K562 (cell line): Measurements from ENCODE around the gene SLC38A8. TPM values are rescaled to one million over a fixed set of nuclear protein-coding genes. Genes with fewer than 3 reads are reported as not detected.
A peak's percentile ranks its signal among the peaks of the same experiment; 100 is the strongest.

ENCODE experiments used
- ATAC-seq: fragments of 200-7000 bp; cut with Tn5 transposase; 3 replicates; pipeline ENCODE4 v1.9.1; 2020; ENCODE audit warnings: moderate library complexity
- BruUV-seq: library from RNA; stranded (reverse); fragments of 400-500 nt; replicated peaks from 2 replicates; lab custom pipeline; 2021; lab: Mats Ljungman, UMichigan
- CTCF ChIA-PET: fragments of 300-600 bp; formaldehyde crosslinking; extraction: SDS; loops from one replicate; lab custom pipeline; 2021; ENCODE audit warnings: low intra/inter-chr PET ratio; lab: Yijun Ruan, JAX
- POLR2A ChIA-PET: fragments of 300-600, 350-650 bp; sonication (Branson Sonifier 250); formaldehyde crosslinking; extraction: SDS; loops from one replicate; lab custom pipeline; 2021; ENCODE audit warnings: antibody characterized with exemption, inconsistent platforms; lab: Yijun Ruan, JAX
- DNase-seq, 4 experiments: peaks; one replicate each; pipeline versions ENCODE4 v3.0.0 to v3.0.0-alpha.2; 2011 to 2018; ENCODE audit warnings: low spot score in 3 of 4, mixed read lengths in 3 of 4; ENCODE audit errors: extremely low read depth in 1 of 4
- FAIRE-seq: peaks from 2 replicates; lab custom pipeline; 2011; peaks lifted over from hg19 to GRCh38; lab: Jason Lieb, UNC
- H2AFZ ChIP-seq: 2 replicates; pipeline ENCODE4 v1.6.0; 2011; ENCODE audit warnings: low read depth, low read length, control low read depth, inconsistent platforms
- H3K27ac ChIP-seq: fragments of 200-600 bp; 3 replicates; pipeline ENCODE4 v1.8.0; 2011; ENCODE audit warnings: low read depth, mild to moderate bottlenecking, control low read depth, inconsistent platforms, low read length, moderate library complexity, mixed read lengths; ENCODE audit errors: extremely low read depth
- H3K27me3 ChIP-seq, 2 experiments: fragments of 300-600 bp in 1 of 2; 2 replicates in 1 of 2; 3 replicates in 1 of 2; pipeline versions ENCODE4 v1.6.0 to v1.8.0; 2011; ENCODE audit warnings: inconsistent platforms in 2 of 2, low read length in 2 of 2, mild to moderate bottlenecking in 1 of 2, mixed read lengths in 1 of 2, moderate library complexity in 1 of 2; ENCODE audit not compliant: control insufficient read depth in 2 of 2, insufficient read depth in 2 of 2
- H3K36me3 ChIP-seq: fragments of 300-600 bp; 3 replicates; pipeline ENCODE4 v1.8.0; 2011; ENCODE audit warnings: mild to moderate bottlenecking, low read length, inconsistent platforms; ENCODE audit not compliant: control insufficient read depth, insufficient read depth
- H3K4me1 ChIP-seq, 2 experiments: fragments of 200-600 bp in 1 of 2; replicated peaks in 1 of 2; 2 replicates in 1 of 2; 3 replicates in 1 of 2; pipeline versions ENCODE4 v1.5.1 to v1.8.0; 2011; ENCODE audit warnings: inconsistent platforms in 2 of 2, low read length in 2 of 2, mild to moderate bottlenecking in 1 of 2, mixed read lengths in 1 of 2, moderate library complexity in 1 of 2; ENCODE audit not compliant: control insufficient read depth in 2 of 2, insufficient read depth in 2 of 2
- H3K4me2 ChIP-seq: 2 replicates; pipeline ENCODE4 v1.6.1; 2011; ENCODE audit warnings: low read length, control low read depth, inconsistent platforms, mixed read lengths; ENCODE audit not compliant: insufficient read depth
- H3K4me3 ChIP-seq: fragments of 200-600 bp; sonication (generic), shearing (Covaris generic); 2 replicates; pipeline ENCODE4 v1.5.1; 2016; ENCODE audit warnings: control low read depth, inconsistent platforms
- H3K79me2 ChIP-seq: fragments of 200-600 bp; 3 replicates; pipeline ENCODE4 v1.8.0; 2011; ENCODE audit warnings: low read length, inconsistent platforms; ENCODE audit not compliant: control insufficient read depth, insufficient read depth
- H3K9ac ChIP-seq, 2 experiments: 2 replicates each; pipeline versions ENCODE4 v1.6.0 to v1.6.1; 2011; ENCODE audit warnings: low read depth in 2 of 2, low read length in 2 of 2, control low read depth in 1 of 2, inconsistent platforms in 1 of 2, mild to moderate bottlenecking in 1 of 2, mixed read lengths in 1 of 2; ENCODE audit not compliant: insufficient read depth in 1 of 2
- H3K9me1 ChIP-seq: one replicate; pipeline ENCODE4 v1.6.0; 2011; ENCODE audit warnings: inconsistent platforms, mild to moderate bottlenecking, low read length, moderate library complexity; ENCODE audit not compliant: control insufficient read depth, insufficient read depth
- H3K9me3 ChIP-seq: replicated peaks from 2 replicates; pipeline ENCODE4 v1.5.1; 2011; ENCODE audit warnings: low read depth, low read length, inconsistent platforms; ENCODE audit not compliant: control insufficient read depth, insufficient read depth
- H4K20me1 ChIP-seq: replicated peaks from 2 replicates; pipeline ENCODE4 v1.6.1; 2011; ENCODE audit warnings: low read length, inconsistent platforms, mixed read lengths; ENCODE audit not compliant: control insufficient read depth, insufficient read depth
- CHD4 ChIP-seq: fragments of 200-600 bp; sonication (generic); IDR thresholded peaks from 3 replicates; pipeline ENCODE4 v1.6.1; 2012; ENCODE audit warnings: low read depth, mild to moderate bottlenecking, mixed read lengths, low read length, inconsistent platforms; ENCODE audit not compliant: insufficient read depth, insufficient replicate concordance, poor library complexity, severe bottlenecking
- EP400 ChIP-seq: fragments of 450-650 bp; IDR thresholded peaks from 2 replicates; pipeline ENCODE4 v1.6.1; 2017; ENCODE audit warnings: antibody characterized with exemption, mild to moderate bottlenecking, moderate library complexity
- ESRRB ChIP-seq: fragments of 250-450 bp; sonication (Bioruptor Pico); IDR thresholded peaks from 2 replicates; pipeline ENCODE4 v1.5.0; 2020; ENCODE audit warnings: mild to moderate bottlenecking, moderate library complexity, borderline replicate concordance
- EZH2 ChIP-seq: IDR thresholded peaks from 2 replicates; pipeline ENCODE4 v1.6.1; 2012; ENCODE audit warnings: low read depth, mild to moderate bottlenecking, inconsistent platforms, low read length, borderline replicate concordance
- HMGN3 ChIP-seq: IDR thresholded peaks from 2 replicates; pipeline ENCODE4 v1.6.1; 2011; ENCODE audit warnings: borderline replicate concordance, low read depth, mild to moderate bottlenecking, mixed read lengths, low read length; ENCODE audit not compliant: insufficient read length; ENCODE audit errors: extremely low read depth
- KAT8 ChIP-seq: fragments of 450-650 bp; IDR thresholded peaks from 2 replicates; pipeline ENCODE4 v1.6.1; 2016; ENCODE audit warnings: low read depth, mild to moderate bottlenecking
- LEF1 ChIP-seq: fragments of 450-650 bp; IDR thresholded peaks from 2 replicates; pipeline ENCODE4 v1.6.1; 2016; ENCODE audit warnings: mild to moderate bottlenecking
- TEAD1 ChIP-seq, 2 experiments: fragments of 450-650 bp in 1 of 2; sonication (generic) in 1 of 2; formaldehyde crosslinking; IDR thresholded peaks; 2 replicates each; pipeline versions ENCODE4 v1.4.0 to v1.8.0; 2020 to 2022; ENCODE audit warnings: mild to moderate bottlenecking in 2 of 2, missing genetic modification reagents in 1 of 2
- ZNF239 ChIP-seq: fragments of 250-450 bp; sonication (Bioruptor Pico); IDR thresholded peaks from 2 replicates; pipeline ENCODE4 v1.4.0; 2020; ENCODE audit warnings: mild to moderate bottlenecking
- ZNF707 ChIP-seq: fragments of 250-450 bp; sonication (Bioruptor Pico); conservative IDR thresholded peaks from 2 replicates; pipeline ENCODE4 v1.8.0; 2022; ENCODE audit warnings: inconsistent platforms, mild to moderate bottlenecking, moderate library complexity
- ZNF77 ChIP-seq: fragments of 250-450 bp; sonication (Bioruptor Pico); IDR thresholded peaks from 2 replicates; pipeline ENCODE4 v1.5.0; 2020
- WGBS: fragments of 100-300 bp; shearing (Covaris generic); methylation state at CpG from one replicate; pipeline ENCODE4 v1.1.6; 2016; ENCODE audit warnings: low coverage, mixed read lengths; ENCODE audit not compliant: insufficient coverage; ENCODE audit errors: missing lambda C conversion rate; 5-methylcytosine and 5-hydroxymethylcytosine counted together
- in situ Hi-C: fragments of 300-500 bp; cut with MboI; formaldehyde crosslinking; loops from 4 replicates; pipeline ENCODE4 v1.15.0; 2018; ENCODE audit warnings: inconsistent platforms, mixed read lengths
- intact Hi-C: fragments of 100-400 bp; cut with micrococcal nuclease; formaldehyde crosslinking; loops from 2 replicates; pipeline ENCODE4 v1.14.2; 2022
- polyA plus RNA-seq, 8 experiments: library from polyadenylated mRNA; depleted of rRNA in 4 of 8; stranded (reverse) in 5 of 8; unstranded in 3 of 8; fragments of >200 nt; fragmentation: Nextera tagmentation in 2 of 8; fragmentation: Illumina TruSeq in 1 of 8; extraction: Ambion mirVana in 2 of 8; extraction: Trizol in 1 of 8; gene quantifications; 2 replicates each; pipeline versions ENCODE4 v1.2.1 to v1.2.3, GENCODE V29; 2011 to 2014; ENCODE audit warnings: inconsistent platforms in 1 of 8, missing spikeins in 1 of 8
- total RNA-seq, 7 experiments: library from RNA; depleted of rRNA in 6 of 7; stranded (reverse); fragments of >200 nt in 6 of 7; fragmentation: Illumina TruSeq in 2 of 7; extraction: Trizol in 2 of 7; gene quantifications; 2 replicates each; pipeline versions ENCODE4 v1.2.1 to v1.2.3, GENCODE V29; 2011 to 2021; ENCODE audit warnings: low replicate concordance in 1 of 7
- TF ChIP-seq, protein P1 (sequence below): fragments of 450-650 bp; IDR thresholded peaks from one replicate; pipeline ENCODE4 v1.6.1; 2018; ENCODE audit warnings: mild to moderate bottlenecking, moderate library complexity; ENCODE audit not compliant: partially characterized antibody
- TF ChIP-seq, protein P2 (sequence below), 3 experiments: fragments of 200-800 bp in 1 of 3; fragments of 250-450 bp in 1 of 3; fragments of 450-650 bp in 1 of 3; sonication (Bioruptor Pico) in 1 of 3; sonication (Bioruptor generic) in 1 of 3; formaldehyde crosslinking in 1 of 3; IDR thresholded peaks; 2 replicates each; pipeline versions ENCODE4 v1.6.1 to v1.8.0; 2016 to 2022; ENCODE audit warnings: mild to moderate bottlenecking in 2 of 3, missing genetic modification characterization in 2 of 3, missing compliant biosample characterization in 1 of 3, moderate library complexity in 1 of 3
- TF ChIP-seq, protein P3 (sequence below): sonication (generic); formaldehyde crosslinking; IDR thresholded peaks from 2 replicates; pipeline ENCODE4 v1.8.0; 2022; ENCODE audit warnings: mild to moderate bottlenecking, missing genetic modification reagents
- TF ChIP-seq, protein P4 (sequence below): fragments of 450-650 bp; formaldehyde crosslinking; IDR thresholded peaks from 2 replicates; pipeline ENCODE4 v1.4.0; 2020; ENCODE audit warnings: mild to moderate bottlenecking, moderate library complexity

The SLC38A8 gene
- total and polyA plus RNA-seq, 9 of the 15 experiments (the other 6 are each of a cell fraction or from before 2014, with no cell fraction given), result 0.28 TPM; not detected in 8

DNA sequence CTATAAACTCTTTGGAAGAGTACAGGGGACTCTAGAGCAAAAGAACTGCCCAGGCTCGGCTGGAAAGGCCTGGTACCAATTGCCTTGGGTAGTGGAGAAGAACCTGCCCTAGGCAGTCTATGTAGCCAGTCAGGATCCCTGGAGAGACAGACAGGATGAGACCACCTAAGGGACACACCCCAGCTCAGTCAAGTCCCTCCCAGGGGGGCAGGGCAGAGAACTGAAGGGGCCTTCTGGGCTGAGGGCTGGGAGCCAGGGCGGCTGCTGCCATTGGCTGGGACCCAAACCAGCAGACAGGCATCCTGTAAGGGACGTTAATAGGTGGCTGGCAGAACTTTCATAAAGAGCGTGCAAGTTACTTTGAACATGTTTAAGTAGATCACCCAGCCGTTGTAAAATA lies 12.8 kb upstream of the SLC38A8 start:
- H3K9me3 ChIP-seq, result no peaks in the 10 kb centered on the region
- POLR2A ChIA-PET, result interaction anchor here (0.6 to 2.1 kb wide), 5 partner anchors 13 to 84 kb away, joined by 3 to 9 read pairs (median 4); partner anchors contain the start of gene SLC38A8
- no peaks in the 10 kb centered on the region for H3K79me2 ChIP-seq
- H3K27ac ChIP-seq, result peak overlapping the region; percentile 66; the same call in 1 of the 3 replicates
- peak overlapping the region in 1 of 2 experiments; percentile 80; a peak in 2 of 4 replicates for H3K9ac ChIP-seq
- CTCF ChIA-PET, result no interaction called here
- H3K4me1 ChIP-seq, result peaks cover 8 to 21% of the 10 kb centered on the region in 2 experiments; a peak in 4 of 5 replicates
- DNase-seq, result peak in 2 of 4 experiments; percentile 36
- no peak for FAIRE-seq
- H3K27me3 ChIP-seq, result no peaks in the 10 kb centered on the region
- no peak overlapping the region for H3K4me3 ChIP-seq
- intact Hi-C loops (no loop called here), in situ Hi-C loops (no loop called here)
- no peak overlapping the region for H2AFZ ChIP-seq
- BruUV-seq, result no TSS peak
- H3K4me2 ChIP-seq, result no peak overlapping the region
- TF ChIP-seq, protein P1, sequence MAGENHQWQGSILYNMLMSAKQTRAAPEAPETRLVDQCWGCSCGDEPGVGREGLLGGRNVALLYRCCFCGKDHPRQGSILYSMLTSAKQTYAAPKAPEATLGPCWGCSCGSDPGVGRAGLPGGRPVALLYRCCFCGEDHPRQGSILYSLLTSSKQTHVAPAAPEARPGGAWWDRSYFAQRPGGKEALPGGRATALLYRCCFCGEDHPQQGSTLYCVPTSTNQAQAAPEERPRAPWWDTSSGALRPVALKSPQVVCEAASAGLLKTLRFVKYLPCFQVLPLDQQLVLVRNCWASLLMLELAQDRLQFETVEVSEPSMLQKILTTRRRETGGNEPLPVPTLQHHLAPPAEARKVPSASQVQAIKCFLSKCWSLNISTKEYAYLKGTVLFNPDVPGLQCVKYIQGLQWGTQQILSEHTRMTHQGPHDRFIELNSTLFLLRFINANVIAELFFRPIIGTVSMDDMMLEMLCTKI, result no peak
- TF ChIP-seq ZNF239 (CRISPR knock-in tag), result no peak
- TF ChIP-seq EZH2, result no peak
- no peak for TF ChIP-seq EP400
- TF ChIP-seq, protein P2, sequence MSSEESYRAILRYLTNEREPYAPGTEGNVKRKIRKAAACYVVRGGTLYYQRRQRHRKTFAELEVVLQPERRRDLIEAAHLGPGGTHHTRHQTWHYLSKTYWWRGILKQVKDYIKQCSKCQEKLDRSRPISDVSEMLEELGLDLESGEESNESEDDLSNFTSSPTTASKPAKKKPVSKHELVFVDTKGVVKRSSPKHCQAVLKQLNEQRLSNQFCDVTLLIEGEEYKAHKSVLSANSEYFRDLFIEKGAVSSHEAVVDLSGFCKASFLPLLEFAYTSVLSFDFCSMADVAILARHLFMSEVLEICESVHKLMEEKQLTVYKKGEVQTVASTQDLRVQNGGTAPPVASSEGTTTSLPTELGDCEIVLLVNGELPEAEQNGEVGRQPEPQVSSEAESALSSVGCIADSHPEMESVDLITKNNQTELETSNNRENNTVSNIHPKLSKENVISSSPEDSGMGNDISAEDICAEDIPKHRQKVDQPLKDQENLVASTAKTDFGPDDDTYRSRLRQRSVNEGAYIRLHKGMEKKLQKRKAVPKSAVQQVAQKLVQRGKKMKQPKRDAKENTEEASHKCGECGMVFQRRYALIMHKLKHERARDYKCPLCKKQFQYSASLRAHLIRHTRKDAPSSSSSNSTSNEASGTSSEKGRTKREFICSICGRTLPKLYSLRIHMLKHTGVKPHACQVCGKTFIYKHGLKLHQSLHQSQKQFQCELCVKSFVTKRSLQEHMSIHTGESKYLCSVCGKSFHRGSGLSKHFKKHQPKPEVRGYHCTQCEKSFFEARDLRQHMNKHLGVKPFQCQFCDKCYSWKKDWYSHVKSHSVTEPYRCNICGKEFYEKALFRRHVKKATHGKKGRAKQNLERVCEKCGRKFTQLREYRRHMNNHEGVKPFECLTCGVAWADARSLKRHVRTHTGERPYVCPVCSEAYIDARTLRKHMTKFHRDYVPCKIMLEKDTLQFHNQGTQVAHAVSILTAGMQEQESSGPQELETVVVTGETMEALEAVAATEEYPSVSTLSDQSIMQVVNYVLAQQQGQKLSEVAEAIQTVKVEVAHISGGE (CRISPR knock-in tag; IDR thresholded peaks at IDR 0.05), result no peak
- no peak for TF ChIP-seq KAT8
- no peak for TF ChIP-seq TEAD1 (CRISPR knock-in tag; IDR thresholded peaks at IDR 0.05)
- TF ChIP-seq LEF1, result no peak
- TF ChIP-seq ZNF707 (CRISPR knock-in tag), result no peak
- TF ChIP-seq, protein P3, sequence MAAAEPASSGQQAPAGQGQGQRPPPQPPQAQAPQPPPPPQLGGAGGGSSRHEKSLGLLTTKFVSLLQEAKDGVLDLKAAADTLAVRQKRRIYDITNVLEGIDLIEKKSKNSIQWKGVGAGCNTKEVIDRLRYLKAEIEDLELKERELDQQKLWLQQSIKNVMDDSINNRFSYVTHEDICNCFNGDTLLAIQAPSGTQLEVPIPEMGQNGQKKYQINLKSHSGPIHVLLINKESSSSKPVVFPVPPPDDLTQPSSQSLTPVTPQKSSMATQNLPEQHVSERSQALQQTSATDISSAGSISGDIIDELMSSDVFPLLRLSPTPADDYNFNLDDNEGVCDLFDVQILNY (CRISPR knock-in tag), result no peak
- TF ChIP-seq, protein P4, sequence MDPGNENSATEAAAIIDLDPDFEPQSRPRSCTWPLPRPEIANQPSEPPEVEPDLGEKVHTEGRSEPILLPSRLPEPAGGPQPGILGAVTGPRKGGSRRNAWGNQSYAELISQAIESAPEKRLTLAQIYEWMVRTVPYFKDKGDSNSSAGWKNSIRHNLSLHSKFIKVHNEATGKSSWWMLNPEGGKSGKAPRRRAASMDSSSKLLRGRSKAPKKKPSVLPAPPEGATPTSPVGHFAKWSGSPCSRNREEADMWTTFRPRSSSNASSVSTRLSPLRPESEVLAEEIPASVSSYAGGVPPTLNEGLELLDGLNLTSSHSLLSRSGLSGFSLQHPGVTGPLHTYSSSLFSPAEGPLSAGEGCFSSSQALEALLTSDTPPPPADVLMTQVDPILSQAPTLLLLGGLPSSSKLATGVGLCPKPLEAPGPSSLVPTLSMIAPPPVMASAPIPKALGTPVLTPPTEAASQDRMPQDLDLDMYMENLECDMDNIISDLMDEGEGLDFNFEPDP (CRISPR knock-in tag), result no peak
- TF ChIP-seq ESRRB (CRISPR knock-in tag), result no peak
- TF ChIP-seq CHD4, result no peak
- TF ChIP-seq HMGN3, result no peak
- no peak for TF ChIP-seq ZNF77 (CRISPR knock-in tag)
- WGBS, result 82% methylated on average over 5 of the region's 5 CpGs
- H4K20me1 ChIP-seq, result no peaks in the 10 kb centered on the region; the same call in 1 of the 2 replicates
- ATAC-seq, result peak; percentile 19; the same call in 1 of the 3 replicates
- peaks cover 81% of the 10 kb centered on the region for H3K36me3 ChIP-seq
- H3K9me1 ChIP-seq, result peaks cover 4% of the 10 kb centered on the region
